GM12892 (cell line): ENCODE results near the gene PSMC6.

Experiments
- POLR2A ChIP-seq: IDR thresholded peaks from 2 replicates; pipeline ENCODE4 v1.6.1; 2011; ENCODE audit warnings: low read depth, low read length, control low read depth
- POLR2AphosphoS5 ChIP-seq: IDR thresholded peaks from 2 replicates; pipeline ENCODE4 v1.6.1; 2011; ENCODE audit warnings: low read depth, low read length, control low read depth
- TAF1 ChIP-seq: IDR thresholded peaks from 2 replicates; pipeline ENCODE4 v1.6.1; 2011; ENCODE audit warnings: low read depth, mild to moderate bottlenecking, control low read depth, low read length, borderline replicate concordance

GRCh38 chr14:52769887-52770286, 62.9 kb downstream of the PSMC6 start:
- TF ChIP-seq POLR2A (no peak), POLR2AphosphoS5 (no peak), TAF1 (no peak)
